ENCODE results near the gene ERO1B. TPM values are rescaled to one million over a fixed set of nuclear protein-coding genes. Genes with fewer than 3 reads are reported as not detected.

The ERO1B gene
- total RNA-seq, 1 experiment from 2014 or later = not detected

GRCh38 chr1:236307435-236307834 lies 25.7 kb upstream of the ERO1B start:
- H3K9me2 ChIP-seq (ENCODE audit: insufficient read depth) = no peaks in the 10 kb centered on the region
- H3F3A ChIP-seq (ENCODE audit: insufficient read depth, low read depth) = no peaks in the 10 kb centered on the region
- ChIA-PET CTCF (no interaction called here), POLR2A (ENCODE audit: unreplicated experiment) (no interaction called here)
- no peak overlapping the region for H3K4me3 ChIP-seq
- no peak overlapping the region for H3K4me2 ChIP-seq
- TF ChIP-seq EZH2 (IDR thresholded peaks at IDR 0.05; ENCODE audit: low read depth) = no peak
- no peak for TF ChIP-seq CTCF (conservative IDR thresholded peaks at IDR 0.05)
- BruUV-seq (replicated peaks) = no TSS peak
- H3K79me2 ChIP-seq (ENCODE audit: low read depth) = no peaks in the 10 kb centered on the region
- no peak overlapping the region for H3K27ac ChIP-seq
- no peaks in the 10 kb centered on the region for H3K27me3 ChIP-seq (ENCODE audit: insufficient read depth, low read depth)
- intact Hi-C loops (cut with micrococcal nuclease; ENCODE audit: unreplicated experiment) = loop anchor here (5.0 kb wide), 1 partner anchor 1060 kb away; no protein-coding TSS in a partner anchor
- no peaks in the 10 kb centered on the region for H3K36me3 ChIP-seq (ENCODE audit: low read depth)
- no peak overlapping the region for H2AFZ ChIP-seq
- DNase-seq = no peak
- no peaks in the 10 kb centered on the region for H3K9me3 ChIP-seq (ENCODE audit: insufficient read depth, low read depth)
- H4K20me1 ChIP-seq (ENCODE audit: insufficient read depth) = no peaks in the 10 kb centered on the region
- H3K4me1 ChIP-seq (replicated peaks; ENCODE audit: insufficient read depth) = no peaks in the 10 kb centered on the region

GRCh38 chr1:236304682-236305081 lies 22.9 kb upstream of the ERO1B start:
- no peaks in the 10 kb centered on the region for H3K79me2 ChIP-seq (ENCODE audit: low read depth)
- ChIA-PET CTCF (no interaction called here), POLR2A (ENCODE audit: unreplicated experiment) (no interaction called here)
- H4K20me1 ChIP-seq (ENCODE audit: insufficient read depth) = no peaks in the 10 kb centered on the region
- no peak overlapping the region for H3K4me2 ChIP-seq
- no TSS peak for BruUV-seq (replicated peaks)
- DNase-seq = no peak
- no peak for TF ChIP-seq CTCF (conservative IDR thresholded peaks at IDR 0.05)
- TF ChIP-seq EZH2 (IDR thresholded peaks at IDR 0.05; ENCODE audit: low read depth) = no peak
- H3K36me3 ChIP-seq (ENCODE audit: low read depth) = no peaks in the 10 kb centered on the region
- no peaks in the 10 kb centered on the region for H3K9me2 ChIP-seq (ENCODE audit: insufficient read depth)
- intact Hi-C loops (cut with micrococcal nuclease; ENCODE audit: unreplicated experiment) = loop anchor here (5.0 kb wide), 1 partner anchor 1063 kb away; no protein-coding TSS in a partner anchor
- no peak overlapping the region for H3K4me3 ChIP-seq
- no peak overlapping the region for H2AFZ ChIP-seq
- H3K27me3 ChIP-seq (ENCODE audit: insufficient read depth, low read depth) = no peaks in the 10 kb centered on the region
- H3K9me3 ChIP-seq (ENCODE audit: insufficient read depth, low read depth) = no peaks in the 10 kb centered on the region
- H3K27ac ChIP-seq = no peak overlapping the region
- no peaks in the 10 kb centered on the region for H3K4me1 ChIP-seq (replicated peaks; ENCODE audit: insufficient read depth)
- no peaks in the 10 kb centered on the region for H3F3A ChIP-seq (ENCODE audit: insufficient read depth, low read depth)

- no peak overlapping the region for H2AFZ ChIP-seq
- ChIA-PET CTCF (no interaction called here), POLR2A (ENCODE audit: unreplicated experiment) (no interaction called here)
Observed at GRCh38 chr1:236303675-236304074, 21.9 kb upstream of the ERO1B start.

More at GRCh38 chr1:236303675-236304074, 21.9 kb upstream of the ERO1B start:
- Histone ChIP-seq H3K36me3 (ENCODE audit: low read depth) (no peaks in the 10 kb centered on the region), H3K9me3 (ENCODE audit: insufficient read depth, low read depth) (no peaks in the 10 kb centered on the region), H3F3A (ENCODE audit: insufficient read depth, low read depth) (no peaks in the 10 kb centered on the region), H3K4me3 (no peak overlapping the region), H3K27me3 (ENCODE audit: insufficient read depth, low read depth) (no peaks in the 10 kb centered on the region), H3K4me2 (no peak overlapping the region), H3K4me1 (replicated peaks; ENCODE audit: insufficient read depth) (no peaks in the 10 kb centered on the region), H3K27ac (no peak overlapping the region), H3K79me2 (ENCODE audit: low read depth) (no peaks in the 10 kb centered on the region), H3K9me2 (ENCODE audit: insufficient read depth) (no peaks in the 10 kb centered on the region), H4K20me1 (ENCODE audit: insufficient read depth) (no peaks in the 10 kb centered on the region)
- TF ChIP-seq CTCF (conservative IDR thresholded peaks at IDR 0.05) (no peak), EZH2 (IDR thresholded peaks at IDR 0.05; ENCODE audit: low read depth) (no peak)
- DNase-seq = no peak
- BruUV-seq (replicated peaks) = no TSS peak
- intact Hi-C loops (cut with micrococcal nuclease; ENCODE audit: unreplicated experiment) = no loop called here
